ENCODE results near the gene ZNF546. TPM values are rescaled to one million over a fixed set of nuclear protein-coding genes. Genes with fewer than 3 reads are reported as not detected.

ZNF546 gene
- total RNA-seq, 1 experiment from 2014 or later = 3.6 TPM

DNA sequence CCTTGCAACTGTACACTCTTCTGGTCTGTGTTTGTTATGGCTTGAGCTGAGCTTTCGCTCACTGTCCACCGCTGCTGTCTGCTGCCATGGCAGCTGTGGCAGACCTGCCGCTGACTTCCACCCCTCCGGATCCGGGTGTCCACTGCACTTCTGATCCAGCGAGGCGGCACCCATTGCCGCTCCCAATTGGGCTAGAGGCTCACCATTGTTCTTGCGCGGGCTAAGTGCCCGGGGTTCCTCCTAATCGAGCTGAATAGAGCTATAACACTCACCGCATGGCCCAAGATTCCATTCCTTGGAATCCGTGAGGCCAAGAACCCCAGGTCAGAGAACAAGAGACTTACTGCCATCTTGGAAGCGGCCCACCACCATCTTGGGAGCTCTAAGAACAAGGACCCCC lies 28.1 kb upstream of the ZNF546 start:
- H3K27ac ChIP-seq = no peak overlapping the region

DNA sequence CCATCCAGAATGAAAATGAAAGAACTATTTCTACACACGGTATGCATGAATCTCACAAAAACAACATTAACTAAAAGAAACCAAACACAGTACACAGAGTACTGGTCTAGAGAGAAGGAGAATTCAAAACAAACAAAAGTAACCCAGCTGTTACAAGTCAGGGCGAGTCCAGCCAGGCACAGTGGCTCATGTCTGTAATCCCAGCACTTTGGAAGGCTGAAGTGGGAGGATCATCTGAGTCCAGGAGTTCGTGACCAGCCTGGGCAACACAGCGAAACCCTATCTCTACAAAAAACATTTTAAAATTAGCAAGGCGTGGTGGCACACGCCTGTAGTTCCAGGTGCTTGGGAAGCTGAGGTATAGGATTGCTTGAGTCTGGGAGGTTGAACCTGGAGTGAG lies 27.6 kb upstream of the ZNF546 start:
- intact Hi-C loops (cut with micrococcal nuclease; ENCODE audit: unreplicated experiment) = no loop called here
- Histone ChIP-seq H3K4me3 (peak overlapping the region; percentile 85; the same call in 1 of the 2 replicates), H2AFZ (peak overlapping the region; percentile 93; the same call in 1 of the 2 replicates), H3K27me3 (ENCODE audit: insufficient read depth, low read depth) (no peaks in the 10 kb centered on the region), H3K36me3 (ENCODE audit: low read depth) (peaks cover 9% of the 10 kb centered on the region; the same call in 1 of the 2 replicates), H3F3A (ENCODE audit: insufficient read depth, low read depth) (peaks cover 4% of the 10 kb centered on the region; the same call in 1 of the 2 replicates), H3K4me1 (replicated peaks; ENCODE audit: insufficient read depth) (peaks cover 18% of the 10 kb centered on the region), H3K27ac (no peak overlapping the region), H3K9me2 (ENCODE audit: insufficient read depth) (no peaks in the 10 kb centered on the region), H3K9me3 (ENCODE audit: insufficient read depth, low read depth) (no peaks in the 10 kb centered on the region), H3K4me2 (peak overlapping the region; percentile 85), H4K20me1 (ENCODE audit: insufficient read depth) (no peaks in the 10 kb centered on the region), H3K79me2 (ENCODE audit: low read depth) (peaks cover 28% of the 10 kb centered on the region)
- DNase-seq = no peak
- CTCF ChIA-PET = interaction anchor here (0.7 kb wide), 1 partner anchor 311 kb away, joined by 4 read pairs; no protein-coding TSS in a partner anchor
- no TSS peak for BruUV-seq (replicated peaks)
- no peak for TF ChIP-seq EZH2 (IDR thresholded peaks at IDR 0.05; ENCODE audit: low read depth)
- no peak for TF ChIP-seq CTCF (conservative IDR thresholded peaks at IDR 0.05)
- POLR2A ChIA-PET (ENCODE audit: unreplicated experiment) = no interaction called here

More for the DNA sequence above, 28.1 kb upstream of the ZNF546 start:
- TF ChIP-seq EZH2 (IDR thresholded peaks at IDR 0.05; ENCODE audit: low read depth) = no peak
- no peak for TF ChIP-seq CTCF (conservative IDR thresholded peaks at IDR 0.05)
- H3F3A ChIP-seq (ENCODE audit: insufficient read depth, low read depth) = peaks cover 4% of the 10 kb centered on the region; the same call in 1 of the 2 replicates
- CTCF ChIA-PET = interaction anchor here (0.6 kb wide), 1 partner anchor 66 kb away, joined by 3 read pairs; no protein-coding TSS in a partner anchor
- no peaks in the 10 kb centered on the region for H3K9me3 ChIP-seq (ENCODE audit: insufficient read depth, low read depth)
- H3K9me2 ChIP-seq (ENCODE audit: insufficient read depth) = no peaks in the 10 kb centered on the region
- DNase-seq = no peak
- H3K79me2 ChIP-seq (ENCODE audit: low read depth) = peaks cover 27% of the 10 kb centered on the region
- POLR2A ChIA-PET (ENCODE audit: unreplicated experiment) = no interaction called here
- H3K4me3 ChIP-seq = no peak overlapping the region
- H3K4me1 ChIP-seq (replicated peaks; ENCODE audit: insufficient read depth) = peaks cover 18% of the 10 kb centered on the region
- intact Hi-C loops (cut with micrococcal nuclease; ENCODE audit: unreplicated experiment) = no loop called here
- H3K4me2 ChIP-seq = peak overlapping the region; percentile 85; the same call in 1 of the 2 replicates
- BruUV-seq (replicated peaks) = no TSS peak
- H2AFZ ChIP-seq = no peak overlapping the region
- peaks cover 8% of the 10 kb centered on the region; the same call in 1 of the 2 replicates for H3K36me3 ChIP-seq (ENCODE audit: low read depth)
- H4K20me1 ChIP-seq (ENCODE audit: insufficient read depth) = no peaks in the 10 kb centered on the region
- H3K27me3 ChIP-seq (ENCODE audit: insufficient read depth, low read depth) = no peaks in the 10 kb centered on the region

DNA sequence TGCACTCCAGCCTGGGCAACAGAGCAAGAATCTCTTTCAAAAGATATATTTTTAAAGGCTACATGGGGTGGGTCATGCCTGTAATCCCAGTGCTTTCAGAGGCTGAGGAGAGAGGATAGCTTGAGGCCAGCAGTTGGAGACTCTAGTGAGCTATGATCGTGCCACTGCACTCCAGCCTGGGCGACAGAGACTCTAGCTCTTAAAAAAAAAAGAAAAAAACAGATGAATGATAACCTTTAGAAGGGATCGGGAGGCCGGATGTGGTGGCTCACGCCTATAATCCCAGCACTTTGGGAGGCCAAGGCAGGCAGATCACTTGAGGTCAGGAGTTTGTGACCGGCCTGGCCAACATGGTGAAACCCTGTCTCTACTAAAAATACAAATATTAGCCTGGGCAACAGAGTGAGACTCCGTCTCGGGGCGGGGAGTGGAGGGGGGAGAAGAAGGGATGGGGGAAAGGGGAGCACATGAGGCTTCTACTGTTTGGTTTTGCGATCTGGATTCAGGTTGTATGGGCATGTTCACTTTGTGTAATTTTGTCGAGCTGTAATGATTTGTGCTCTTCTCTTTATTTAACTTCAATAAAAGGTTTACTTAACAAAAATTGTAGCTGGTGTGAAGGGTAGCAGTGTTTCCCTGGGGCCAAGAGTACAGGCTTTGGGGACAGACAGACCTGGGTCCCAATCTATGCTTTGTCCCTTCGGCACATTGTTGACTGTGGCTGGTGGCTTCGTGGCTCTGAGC lies 27.0 kb upstream of the ZNF546 start:
- POLR2A ChIA-PET (ENCODE audit: unreplicated experiment) = interaction anchor here (0.5 to 0.6 kb wide), 2 partner anchors 48 to 170 kb away, joined by 7 to 9 read pairs; no protein-coding TSS in a partner anchor
- CTCF ChIA-PET = interaction anchor here (0.7 to 1.4 kb wide), 4 partner anchors 123 to 310 kb away, joined by 3 to 5 read pairs (median 4); partner anchors contain the start of gene FBL

More for the DNA sequence above, 27.0 kb upstream of the ZNF546 start:
- Histone ChIP-seq H3K79me2 (ENCODE audit: low read depth) (peaks cover 28% of the 10 kb centered on the region), H3K4me3 (peak overlapping the region; percentile 85), H4K20me1 (ENCODE audit: insufficient read depth) (no peaks in the 10 kb centered on the region), H3K9me2 (ENCODE audit: insufficient read depth) (no peaks in the 10 kb centered on the region), H3F3A (ENCODE audit: insufficient read depth, low read depth) (peaks cover 4% of the 10 kb centered on the region; the same call in 1 of the 2 replicates), H3K4me1 (replicated peaks; ENCODE audit: insufficient read depth) (peaks cover 18% of the 10 kb centered on the region), H3K36me3 (ENCODE audit: low read depth) (peaks cover 14% of the 10 kb centered on the region; the same call in 1 of the 2 replicates), H2AFZ (peak overlapping the region; percentile 93), H3K4me2 (peak overlapping the region; percentile 85), H3K27me3 (ENCODE audit: insufficient read depth, low read depth) (no peaks in the 10 kb centered on the region), H3K9me3 (ENCODE audit: insufficient read depth, low read depth) (no peaks in the 10 kb centered on the region), H3K27ac (peak overlapping the region; percentile 71)
- TF ChIP-seq CTCF (conservative IDR thresholded peaks at IDR 0.05) = no peak
- no peak for TF ChIP-seq EZH2 (IDR thresholded peaks at IDR 0.05; ENCODE audit: low read depth)
- no TSS peak for BruUV-seq (replicated peaks)
- intact Hi-C loops (cut with micrococcal nuclease; ENCODE audit: unreplicated experiment) = no loop called here
- DNase-seq = no peak
